Sigmoid colon (tissue), 7 donors: ENCODE results near the gene SPTA1. TPM values are rescaled to one million over a fixed set of nuclear protein-coding genes. Genes with fewer than 3 reads are reported as not detected.

Source experiments
- DNase-seq: peaks from one replicate; pipeline ENCODE4 v3.0.0-alpha.2; 2019
- H3K27ac ChIP-seq, 4 donors: fragments of 200-600 bp; sonication (generic); one replicate each; pipeline ENCODE4 v1.5.1; 2016 to 2019; ENCODE audit warnings: mild to moderate bottlenecking in 1 of 4
- H3K27me3 ChIP-seq, 3 donors: fragments of 200-600 bp; sonication (generic); one replicate each; pipeline ENCODE4 v1.5.1; 2019; ENCODE audit warnings: mild to moderate bottlenecking in 1 of 3
- H3K36me3 ChIP-seq, 4 donors: fragments of 200-600 bp; sonication (generic); one replicate each; pipeline ENCODE4 v1.5.1; 2016 to 2019
- H3K4me1 ChIP-seq, 4 donors: fragments of 200-600 bp; sonication (generic); one replicate each; pipeline ENCODE4 v1.5.1; 2017 to 2019
- H3K4me3 ChIP-seq, 4 donors: fragments of 200-600 bp; sonication (generic); one replicate each; pipeline ENCODE4 v1.5.1; 2017 to 2019; ENCODE audit warnings: mild to moderate bottlenecking in 2 of 4, moderate library complexity in 1 of 4
- H3K9me3 ChIP-seq, 4 donors: fragments of 200-600 bp in 3 of 4; sonication (generic) in 3 of 4; one replicate each; pipeline versions ENCODE4 v1.5.1 to v1.6.1; 2013 to 2019
- EP300 ChIP-seq, 4 donors: sonication (generic); formaldehyde crosslinking; IDR thresholded peaks; one replicate each; pipeline ENCODE4 v1.6.1; 2017; ENCODE audit warnings: antibody characterized with exemption in 4 of 4
- POLR2A ChIP-seq, 2 donors: fragments of 450-650 bp; IDR thresholded peaks; one replicate each; pipeline ENCODE4 v1.6.1; 2016; ENCODE audit warnings: antibody characterized with exemption in 2 of 2, mild to moderate bottlenecking in 2 of 2, moderate library complexity in 2 of 2
- POLR2AphosphoS5 ChIP-seq, 4 donors: sonication (generic); formaldehyde crosslinking; IDR thresholded peaks; one replicate each; pipeline ENCODE4 v1.6.1; 2017; ENCODE audit warnings: antibody characterized with exemption in 4 of 4
- WGBS, 2 donors: extraction: QIAGEN DNeasy Blood & Tissue Kit; methylation state at CpG; one replicate each; pipeline ENCODE4 v1.1.7; 2013; 5-methylcytosine and 5-hydroxymethylcytosine counted together
- intact Hi-C: fragments of 100-400 bp; cut with DNase I; formaldehyde crosslinking; loops from one replicate; pipeline ENCODE4 v1.15.1; 2023
- polyA plus RNA-seq, 3 donors: library from polyadenylated mRNA; stranded (reverse); fragments of 200-250 nt; gene quantifications; one replicate each; pipeline ENCODE4 v1.2.3, GENCODE V29; 2013
- total RNA-seq, 4 donors: library from RNA; depleted of rRNA; stranded (reverse); fragments of >200 nt; gene quantifications; one replicate each; pipeline ENCODE4 v1.1.0, GENCODE V29; 2016
- TF ChIP-seq, protein P1 (sequence below), 4 experiments: fragments of 450-650 bp in 3 of 4; fragments of 200-600 bp in 1 of 4; IDR thresholded peaks; one replicate each; pipeline ENCODE4 v1.5.1; 2016 to 2019; ENCODE audit warnings: antibody characterized with exemption in 4 of 4, mild to moderate bottlenecking in 3 of 4, moderate library complexity in 2 of 4
- donor health status: healthy with polysubstance abuse.
- donor health status: Bipolar disorder and iron deficiency.
- donor health status: healthy.

The SPTA1 gene
- total and polyA plus RNA-seq, 7 donors: 0.03 to 0.14 TPM; not detected in 5

DNA sequence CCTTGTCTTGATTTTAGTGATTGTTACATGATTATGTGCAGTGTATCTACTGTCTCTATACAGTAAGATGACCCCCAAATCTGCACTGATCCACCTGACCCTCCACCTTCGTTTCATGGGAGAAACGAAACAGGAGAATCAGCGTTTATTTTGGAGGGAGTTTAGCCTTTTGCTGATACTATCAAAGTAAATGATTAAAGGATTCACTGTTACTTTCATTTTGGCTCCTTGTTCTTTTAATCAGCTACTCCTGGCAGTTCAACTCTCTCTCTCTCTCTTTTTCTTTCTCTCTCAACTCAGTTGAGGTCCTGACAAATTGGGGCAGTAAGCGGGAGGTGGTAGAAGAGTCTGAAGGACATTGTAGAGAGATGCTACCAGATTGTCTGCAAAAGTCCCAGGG, 43.9 kb upstream of the SPTA1 start:
- no peaks in the 10 kb centered on the region for H3K4me1 ChIP-seq
- DNase-seq: no peak
- no peaks in the 10 kb centered on the region for H3K27me3 ChIP-seq
- 32 to 80% methylated on average over 4 of the region's 4 CpGs for WGBS, 2 donors
- H3K9me3 ChIP-seq: no peaks in the 10 kb centered on the region
- H3K4me3 ChIP-seq: no peak overlapping the region
- intact Hi-C loops: no loop called here
- H3K27ac ChIP-seq: no peak overlapping the region
- no peaks in the 10 kb centered on the region for H3K36me3 ChIP-seq
- no peak for TF ChIP-seq EP300 (IDR thresholded peaks at IDR 0.05)
- TF ChIP-seq, protein P1, sequence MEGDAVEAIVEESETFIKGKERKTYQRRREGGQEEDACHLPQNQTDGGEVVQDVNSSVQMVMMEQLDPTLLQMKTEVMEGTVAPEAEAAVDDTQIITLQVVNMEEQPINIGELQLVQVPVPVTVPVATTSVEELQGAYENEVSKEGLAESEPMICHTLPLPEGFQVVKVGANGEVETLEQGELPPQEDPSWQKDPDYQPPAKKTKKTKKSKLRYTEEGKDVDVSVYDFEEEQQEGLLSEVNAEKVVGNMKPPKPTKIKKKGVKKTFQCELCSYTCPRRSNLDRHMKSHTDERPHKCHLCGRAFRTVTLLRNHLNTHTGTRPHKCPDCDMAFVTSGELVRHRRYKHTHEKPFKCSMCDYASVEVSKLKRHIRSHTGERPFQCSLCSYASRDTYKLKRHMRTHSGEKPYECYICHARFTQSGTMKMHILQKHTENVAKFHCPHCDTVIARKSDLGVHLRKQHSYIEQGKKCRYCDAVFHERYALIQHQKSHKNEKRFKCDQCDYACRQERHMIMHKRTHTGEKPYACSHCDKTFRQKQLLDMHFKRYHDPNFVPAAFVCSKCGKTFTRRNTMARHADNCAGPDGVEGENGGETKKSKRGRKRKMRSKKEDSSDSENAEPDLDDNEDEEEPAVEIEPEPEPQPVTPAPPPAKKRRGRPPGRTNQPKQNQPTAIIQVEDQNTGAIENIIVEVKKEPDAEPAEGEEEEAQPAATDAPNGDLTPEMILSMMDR (IDR thresholded peaks at IDR 0.05): no peak
- no peak for TF ChIP-seq POLR2A (IDR thresholded peaks at IDR 0.05)
- TF ChIP-seq POLR2AphosphoS5 (IDR thresholded peaks at IDR 0.05): no peak

DNA sequence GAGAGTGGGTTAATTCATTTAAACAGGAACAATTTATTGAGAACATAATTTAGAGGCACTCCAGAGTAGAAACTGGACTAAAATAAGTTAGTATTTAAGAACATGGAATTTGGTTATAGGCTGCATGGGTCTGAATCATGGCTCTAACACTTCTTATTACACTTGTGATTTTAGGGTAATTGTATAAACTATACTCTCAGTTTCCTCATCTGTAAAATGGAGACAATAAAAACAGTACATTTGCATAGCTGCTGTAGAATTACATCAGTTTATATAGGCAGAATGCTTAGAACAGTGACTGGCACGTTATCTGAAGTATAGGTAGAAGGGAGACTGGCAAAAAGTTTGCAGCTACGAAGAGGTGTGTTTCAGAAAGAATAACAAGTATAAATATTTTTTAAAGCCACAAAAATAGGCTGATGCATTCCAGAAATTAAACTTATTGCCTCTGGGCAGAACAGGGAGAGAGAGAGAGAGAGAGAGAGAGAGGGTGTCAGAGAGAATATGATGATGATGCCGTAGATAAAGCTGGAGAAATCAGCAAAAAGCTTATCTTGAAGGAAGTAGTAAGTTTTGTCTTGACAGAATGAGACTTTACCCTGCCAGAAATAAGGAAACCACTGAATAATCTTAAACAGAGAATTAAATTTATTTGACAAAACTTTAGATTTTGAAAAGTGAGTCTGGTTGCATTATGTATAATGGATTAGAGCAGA, 42.2 kb upstream of the SPTA1 start:
- Histone ChIP-seq H3K4me3 (no peak overlapping the region), H3K36me3 (no peaks in the 10 kb centered on the region), H3K9me3 (no peaks in the 10 kb centered on the region), H3K27ac (no peak overlapping the region), H3K27me3 (no peaks in the 10 kb centered on the region), H3K4me1 (no peaks in the 10 kb centered on the region)
- intact Hi-C loops: no loop called here
- TF ChIP-seq POLR2A (IDR thresholded peaks at IDR 0.05) (no peak), POLR2AphosphoS5 (IDR thresholded peaks at IDR 0.05) (no peak), EP300 (IDR thresholded peaks at IDR 0.05) (no peak)
- TF ChIP-seq, protein P1 (IDR thresholded peaks at IDR 0.05): no peak
- 60 to 65% methylated on average over 3 of the region's 3 CpGs for WGBS, 2 donors
- DNase-seq: no peak

DNA sequence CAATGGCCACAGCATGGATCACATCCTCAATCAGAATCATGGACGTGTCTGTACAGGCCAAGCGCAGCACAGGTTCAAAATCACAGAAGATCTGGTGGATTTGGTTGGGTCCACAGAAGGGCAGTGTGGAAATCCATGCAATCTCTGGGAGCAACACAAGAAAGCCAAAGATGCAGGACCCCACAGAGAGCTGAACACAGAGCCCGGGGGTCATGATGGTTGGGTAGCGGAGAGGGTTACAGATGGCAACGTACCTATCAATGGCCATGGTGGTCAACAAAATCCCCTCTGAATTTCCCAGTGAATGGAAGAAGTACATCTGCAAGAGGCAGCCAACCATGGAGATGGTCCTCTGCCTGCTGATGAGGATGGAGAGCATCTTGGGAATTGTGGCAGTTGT, 37.9 kb upstream of the SPTA1 start:
- Histone ChIP-seq H3K4me1 (no peaks in the 10 kb centered on the region), H3K27me3 (no peaks in the 10 kb centered on the region), H3K4me3 (no peak overlapping the region), H3K9me3 (no peaks in the 10 kb centered on the region), H3K27ac (no peak overlapping the region), H3K36me3 (no peaks in the 10 kb centered on the region)
- WGBS, 2 donors: 96% methylated on average over 5 of the region's 5 CpGs
- DNase-seq: no peak
- TF ChIP-seq POLR2AphosphoS5 (IDR thresholded peaks at IDR 0.05): no peak
- TF ChIP-seq POLR2A (IDR thresholded peaks at IDR 0.05): no peak
- no peak for TF ChIP-seq EP300 (IDR thresholded peaks at IDR 0.05)
- TF ChIP-seq, protein P1 (IDR thresholded peaks at IDR 0.05): no peak
- intact Hi-C loops: no loop called here

DNA sequence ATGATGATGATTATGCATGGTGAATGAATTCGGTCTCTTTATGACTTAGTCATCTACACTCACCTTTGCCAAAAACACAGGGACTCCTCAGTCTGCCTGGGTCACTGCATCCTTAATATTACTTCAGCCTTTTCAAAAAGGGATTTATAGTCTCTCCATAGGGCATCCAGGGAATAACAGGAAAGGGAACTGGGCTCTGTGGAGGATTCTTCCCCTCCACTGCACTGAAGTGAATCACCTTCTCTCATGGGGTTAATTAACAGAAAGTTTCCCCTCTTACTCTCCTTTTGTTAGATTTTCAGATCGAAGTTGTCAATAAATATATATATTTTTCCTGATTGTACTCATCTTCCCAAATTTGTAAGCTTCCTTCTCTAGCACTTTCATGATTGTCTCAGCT, 34.1 kb upstream of the SPTA1 start, which contains the start of gene OR6K3:
OR6K3 (minus strand) TSS at position 101 of the 400 bp plus-strand sequence. CDS start 2,605 bp downstream, outside the sequence.
- Histone ChIP-seq H3K4me3 (no peak within 1 kb of the TSS), H3K27ac (no peak within 1 kb of the TSS), H3K27me3 (no peaks in the 10 kb centered on the region), H3K9me3 (no peaks in the 10 kb centered on the region), H3K4me1 (no peaks in the 10 kb centered on the region), H3K36me3 (no peaks in the 10 kb centered on the region)
- intact Hi-C loops: no loop called here
- no peak for DNase-seq
- no peak for TF ChIP-seq EP300 (IDR thresholded peaks at IDR 0.05)
- no peak for TF ChIP-seq POLR2A (IDR thresholded peaks at IDR 0.05)
- no peak for TF ChIP-seq POLR2AphosphoS5 (IDR thresholded peaks at IDR 0.05)
- TF ChIP-seq, protein P1 (IDR thresholded peaks at IDR 0.05): no peak
- WGBS, 2 donors: 77 to 86% methylated on average over 2 of the region's 2 CpGs

DNA sequence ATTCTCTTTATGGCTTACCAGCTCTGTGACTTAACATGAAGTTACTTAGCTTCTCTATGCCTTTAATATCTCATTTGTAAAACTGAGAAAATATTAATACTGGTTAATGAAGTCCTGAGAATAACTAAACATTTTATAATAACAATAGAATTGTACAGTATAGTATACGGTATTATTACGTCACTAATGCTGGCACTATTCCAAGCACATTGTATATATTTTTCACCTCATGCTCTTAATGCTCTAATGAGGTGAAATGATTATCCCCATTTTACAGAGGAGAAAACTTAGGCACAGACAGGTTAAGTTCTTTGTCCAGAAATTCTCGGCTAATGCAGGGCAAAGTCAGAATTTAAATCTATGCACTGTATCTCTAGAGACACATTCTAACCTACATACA, 33.1 kb upstream of the SPTA1 start:
- no peaks in the 10 kb centered on the region for H3K36me3 ChIP-seq
- intact Hi-C loops: no loop called here
- 51 to 78% methylated on average over 3 of the region's 3 CpGs for WGBS, 2 donors
- no peaks in the 10 kb centered on the region for H3K4me1 ChIP-seq
- H3K27ac ChIP-seq: no peak overlapping the region
- DNase-seq: no peak
- H3K9me3 ChIP-seq: no peaks in the 10 kb centered on the region
- H3K4me3 ChIP-seq: no peak overlapping the region
- TF ChIP-seq POLR2AphosphoS5 (IDR thresholded peaks at IDR 0.05) (no peak), EP300 (IDR thresholded peaks at IDR 0.05) (no peak), POLR2A (IDR thresholded peaks at IDR 0.05) (no peak)
- TF ChIP-seq, protein P1 (IDR thresholded peaks at IDR 0.05): no peak
- no peaks in the 10 kb centered on the region for H3K27me3 ChIP-seq
